Astrocyte (in vitro differentiated cells and primary cell): ENCODE data around the gene MGAT5. TPM values are rescaled to one million over a fixed set of nuclear protein-coding genes. Genes with fewer than 3 reads are reported as not detected.

Experiments used
- DNase-seq: peaks from one replicate; pipeline ENCODE4 v3.0.0-alpha.2; 2010; ENCODE audit warnings: low read depth
- FAIRE-seq: peaks from 2 replicates; lab custom pipeline; 2011; peaks lifted over from hg19 to GRCh38; lab: Jason Lieb, UNC
- H2AFZ ChIP-seq: 2 replicates; pipeline ENCODE4 v1.6.0; 2012; ENCODE audit warnings: low read depth, low read length, inconsistent platforms
- H3K27ac ChIP-seq: 2 replicates; pipeline ENCODE4 v1.5.1; 2011; ENCODE audit warnings: low read depth, low read length, inconsistent platforms
- H3K27me3 ChIP-seq: 2 replicates; pipeline ENCODE4 v1.6.0; 2011; ENCODE audit warnings: low read length, inconsistent platforms; ENCODE audit not compliant: insufficient read depth
- H3K36me3 ChIP-seq: 2 replicates; pipeline ENCODE4 v1.5.1; 2011; ENCODE audit warnings: low read length, inconsistent platforms; ENCODE audit not compliant: insufficient read depth
- H3K4me1 ChIP-seq: 2 replicates; pipeline ENCODE4 v1.5.1; 2011; ENCODE audit warnings: low read length, inconsistent platforms; ENCODE audit not compliant: insufficient read depth
- H3K4me2 ChIP-seq: 2 replicates; pipeline ENCODE4 v1.6.0; 2012; ENCODE audit warnings: low read length, inconsistent platforms
- H3K4me3 ChIP-seq: 2 replicates; pipeline ENCODE4 v1.5.1; 2011; ENCODE audit warnings: low read depth, mild to moderate bottlenecking, low read length, inconsistent platforms; ENCODE audit not compliant: insufficient read depth
- H3K79me2 ChIP-seq: 2 replicates; pipeline ENCODE4 v1.6.0; 2012; ENCODE audit warnings: mild to moderate bottlenecking, low read length, inconsistent platforms; ENCODE audit not compliant: insufficient read depth
- H3K9ac ChIP-seq: 2 replicates; pipeline ENCODE4 v1.6.0; 2012; ENCODE audit warnings: mild to moderate bottlenecking, low read length, inconsistent platforms
- H3K9me3 ChIP-seq: 2 replicates; pipeline ENCODE4 v1.5.1; 2012; ENCODE audit warnings: low read depth, mild to moderate bottlenecking, low read length, inconsistent platforms; ENCODE audit not compliant: insufficient read depth
- H4K20me1 ChIP-seq: 2 replicates; pipeline ENCODE4 v1.6.0; 2012; ENCODE audit warnings: low read length, inconsistent platforms; ENCODE audit not compliant: insufficient read depth
- H3K27ac Mint-ChIP-seq: one replicate; pipeline ENCODE4 v1.8.0; 2021; ENCODE audit warnings: mild to moderate bottlenecking, mixed read lengths; ENCODE audit not compliant: unreplicated experiment
- H3K27me3 Mint-ChIP-seq: one replicate; pipeline ENCODE4 v1.8.0; 2021; ENCODE audit warnings: low read depth, mixed read lengths; ENCODE audit not compliant: unreplicated experiment
- H3K36me3 Mint-ChIP-seq: one replicate; pipeline ENCODE4 v1.8.0; 2021; ENCODE audit warnings: low read depth, mixed read lengths; ENCODE audit not compliant: unreplicated experiment
- H3K4me1 Mint-ChIP-seq: one replicate; pipeline ENCODE4 v1.8.0; 2021; ENCODE audit warnings: low read depth, mixed read lengths; ENCODE audit not compliant: unreplicated experiment
- H3K4me3 Mint-ChIP-seq: one replicate; pipeline ENCODE4 v1.8.0; 2021; ENCODE audit warnings: mild to moderate bottlenecking, moderate library complexity, mixed read lengths; ENCODE audit not compliant: unreplicated experiment
- H3K9me3 Mint-ChIP-seq: one replicate; pipeline ENCODE4 v1.8.0; 2021; ENCODE audit warnings: mild to moderate bottlenecking, mixed read lengths; ENCODE audit not compliant: unreplicated experiment
- EZH2 ChIP-seq: IDR thresholded peaks from 2 replicates; pipeline ENCODE4 v1.6.1; 2012; ENCODE audit warnings: mild to moderate bottlenecking, low read length, inconsistent platforms; ENCODE audit not compliant: insufficient read depth
- total RNA-seq: library from RNA; stranded (reverse); gene quantifications from 2 replicates; pipeline ENCODE4 v1.2.1, GENCODE V29; 2021
- TF ChIP-seq, protein P1 (sequence below): IDR thresholded peaks from 2 replicates; pipeline ENCODE4 v1.5.1; 2011; ENCODE audit warnings: low read depth, mild to moderate bottlenecking, inconsistent platforms, low read length, moderate library complexity; ENCODE audit not compliant: insufficient read depth

The MGAT5 gene
- total RNA-seq, 1 donor from 2014 or later = 80.2 TPM

DNA sequence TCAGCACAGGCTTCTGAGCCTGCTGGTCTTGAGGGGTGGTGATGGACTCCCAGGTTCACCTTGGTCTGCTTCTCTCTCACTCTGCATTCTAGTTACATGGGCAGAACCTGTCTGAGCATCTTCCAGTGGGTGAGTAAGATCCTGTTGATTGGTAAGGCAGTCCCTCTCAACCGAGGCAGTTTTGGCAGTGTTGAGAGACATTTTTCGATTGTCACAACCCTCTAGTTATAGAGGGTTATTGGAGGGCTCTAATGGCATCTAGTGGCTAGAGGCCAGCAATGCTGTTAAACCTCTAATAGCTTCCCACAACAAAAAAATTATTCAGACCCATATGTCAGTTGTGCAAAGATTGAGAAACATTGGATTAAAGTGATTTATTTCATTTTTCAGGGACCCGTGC is 9.3 kb upstream of the MGAT5 start:
- no peak for FAIRE-seq
- Histone ChIP-seq H3K27ac (no peak overlapping the region), H3K9ac (no peak overlapping the region), H3K4me1 (no peaks in the 10 kb centered on the region), H4K20me1 (peaks cover 44% of the 10 kb centered on the region), H3K27me3 (no peaks in the 10 kb centered on the region), H2AFZ (no peak overlapping the region), H3K36me3 (no peaks in the 10 kb centered on the region), H3K4me3 (no peak overlapping the region), H3K9me3 (no peaks in the 10 kb centered on the region), H3K79me2 (peaks cover 15% of the 10 kb centered on the region), H3K4me2 (no peak overlapping the region)
- Mint-ChIP-seq H3K36me3 (no peaks in the 10 kb centered on the region), H3K9me3 (no peaks in the 10 kb centered on the region), H3K27me3 (no peaks in the 10 kb centered on the region), H3K4me3 (no peak overlapping the region), H3K27ac (no peak overlapping the region), H3K4me1 (peaks cover 12% of the 10 kb centered on the region)
- no peak for DNase-seq
- TF ChIP-seq, protein P1, sequence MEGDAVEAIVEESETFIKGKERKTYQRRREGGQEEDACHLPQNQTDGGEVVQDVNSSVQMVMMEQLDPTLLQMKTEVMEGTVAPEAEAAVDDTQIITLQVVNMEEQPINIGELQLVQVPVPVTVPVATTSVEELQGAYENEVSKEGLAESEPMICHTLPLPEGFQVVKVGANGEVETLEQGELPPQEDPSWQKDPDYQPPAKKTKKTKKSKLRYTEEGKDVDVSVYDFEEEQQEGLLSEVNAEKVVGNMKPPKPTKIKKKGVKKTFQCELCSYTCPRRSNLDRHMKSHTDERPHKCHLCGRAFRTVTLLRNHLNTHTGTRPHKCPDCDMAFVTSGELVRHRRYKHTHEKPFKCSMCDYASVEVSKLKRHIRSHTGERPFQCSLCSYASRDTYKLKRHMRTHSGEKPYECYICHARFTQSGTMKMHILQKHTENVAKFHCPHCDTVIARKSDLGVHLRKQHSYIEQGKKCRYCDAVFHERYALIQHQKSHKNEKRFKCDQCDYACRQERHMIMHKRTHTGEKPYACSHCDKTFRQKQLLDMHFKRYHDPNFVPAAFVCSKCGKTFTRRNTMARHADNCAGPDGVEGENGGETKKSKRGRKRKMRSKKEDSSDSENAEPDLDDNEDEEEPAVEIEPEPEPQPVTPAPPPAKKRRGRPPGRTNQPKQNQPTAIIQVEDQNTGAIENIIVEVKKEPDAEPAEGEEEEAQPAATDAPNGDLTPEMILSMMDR = no peak
- no peak for TF ChIP-seq EZH2

DNA sequence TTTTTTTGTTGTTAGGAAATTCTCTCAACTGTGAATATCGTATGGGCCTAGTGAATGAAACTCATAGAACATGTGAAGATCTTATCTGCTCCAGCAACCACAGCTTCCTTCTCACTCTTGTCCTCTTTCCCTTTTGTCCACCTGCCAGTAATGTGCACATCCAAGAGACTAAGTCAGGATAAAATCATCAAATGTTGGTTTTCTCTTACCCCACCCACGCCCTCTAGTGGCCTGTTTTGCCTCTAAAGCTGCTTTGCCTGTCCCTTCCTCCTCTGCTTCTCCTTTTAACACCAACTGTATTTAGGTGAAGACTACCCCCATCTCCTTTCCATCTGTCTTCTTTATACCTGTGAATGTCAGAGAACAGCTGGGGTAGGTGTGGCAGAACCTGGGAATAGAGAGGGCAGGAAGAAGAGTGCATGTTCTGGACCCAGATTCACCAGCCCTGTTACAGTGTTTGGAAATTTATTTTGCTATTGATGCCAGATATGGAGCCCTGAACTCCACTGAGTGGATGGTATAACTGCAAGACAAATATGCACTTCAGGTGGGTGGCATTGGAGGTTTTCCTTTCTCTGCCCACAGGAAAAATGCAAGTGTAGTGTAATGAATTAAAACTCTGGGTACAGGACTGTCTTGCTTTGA is 8.4 kb upstream of the MGAT5 start:
- no peak for TF ChIP-seq EZH2
- TF ChIP-seq, protein P1 = peak; percentile 85
- Mint-ChIP-seq H3K36me3 (no peaks in the 10 kb centered on the region), H3K27me3 (no peaks in the 10 kb centered on the region), H3K27ac (no peak overlapping the region), H3K4me3 (no peak overlapping the region), H3K9me3 (no peaks in the 10 kb centered on the region), H3K4me1 (peaks cover 12% of the 10 kb centered on the region)
- Histone ChIP-seq H3K79me2 (peaks cover 15% of the 10 kb centered on the region), H3K4me3 (no peak overlapping the region), H3K9ac (no peak overlapping the region), H4K20me1 (peaks cover 46% of the 10 kb centered on the region), H3K36me3 (no peaks in the 10 kb centered on the region), H2AFZ (no peak overlapping the region), H3K9me3 (no peaks in the 10 kb centered on the region), H3K4me1 (no peaks in the 10 kb centered on the region), H3K27me3 (no peaks in the 10 kb centered on the region), H3K4me2 (no peak overlapping the region), H3K27ac (no peak overlapping the region)
- DNase-seq (peak; percentile 55), FAIRE-seq (no peak)

DNA sequence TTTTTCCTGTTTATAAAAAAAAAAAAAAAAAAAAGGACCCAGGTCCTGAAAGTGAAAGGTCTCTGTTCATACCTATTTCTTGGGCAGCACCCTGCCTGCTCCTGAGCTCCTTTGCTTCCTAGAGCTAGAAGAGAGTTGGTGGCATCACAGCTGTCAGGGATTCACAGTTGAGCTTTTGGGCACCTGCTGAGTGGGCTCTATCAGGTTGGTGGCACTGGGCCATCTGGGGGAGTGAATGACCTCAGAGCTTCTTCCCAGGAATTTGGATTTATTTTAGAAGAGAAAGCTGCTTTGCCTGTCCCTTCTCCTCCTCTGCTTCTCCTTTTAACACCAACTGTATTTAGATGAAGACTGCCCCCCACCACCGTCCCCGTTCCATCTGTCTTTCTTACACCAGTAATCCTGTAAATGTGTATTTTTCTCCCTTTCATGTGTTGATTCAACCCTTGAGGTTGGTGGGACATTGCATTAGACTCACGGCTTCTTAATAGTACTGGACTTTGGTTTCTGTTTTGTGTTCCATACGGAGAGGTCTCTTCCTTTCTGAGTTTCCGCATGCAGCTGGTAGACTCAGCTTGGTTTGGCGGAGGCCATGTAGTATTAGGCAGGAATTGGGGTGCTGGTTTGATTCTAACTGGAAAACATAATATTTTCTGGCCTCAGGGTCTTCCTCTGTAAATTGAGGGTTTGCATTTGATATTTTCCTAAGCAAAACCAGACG is 7.6 kb upstream of the MGAT5 start:
- no peaks in the 10 kb centered on the region for H3K4me1 ChIP-seq
- Mint-ChIP-seq H3K9me3 (no peaks in the 10 kb centered on the region), H3K4me1 (peaks cover 12% of the 10 kb centered on the region), H3K27me3 (no peaks in the 10 kb centered on the region), H3K27ac (no peak overlapping the region), H3K36me3 (no peaks in the 10 kb centered on the region), H3K4me3 (no peak overlapping the region)
- no peak for FAIRE-seq
- H3K27me3 ChIP-seq = no peaks in the 10 kb centered on the region
- H3K4me3 ChIP-seq = no peak overlapping the region
- no peak for DNase-seq
- no peak overlapping the region for H3K9ac ChIP-seq
- H3K79me2 ChIP-seq = peaks cover 15% of the 10 kb centered on the region
- H3K4me2 ChIP-seq = no peak overlapping the region
- H4K20me1 ChIP-seq = peaks cover 49% of the 10 kb centered on the region
- no peak overlapping the region for H3K27ac ChIP-seq
- no peaks in the 10 kb centered on the region for H3K36me3 ChIP-seq
- no peaks in the 10 kb centered on the region for H3K9me3 ChIP-seq
- no peak overlapping the region for H2AFZ ChIP-seq
- TF ChIP-seq EZH2 = no peak
- TF ChIP-seq, protein P1 = no peak
